GM18519 (cell line): ENCODE measurements around the gene ROPN1.
A peak's percentile ranks its signal among the peaks of the same experiment; 100 is the strongest.
"Not testable (repeated sequence)": the region's sequence is repeated elsewhere in the genome, so short reads cannot be mapped to it uniquely, and the experiment has no call there.

Experiments
- ATAC-seq: cut with Tn5 transposase; IDR thresholded peaks from one replicate; pipeline ENCODE4 v1.9.1; 2021; ENCODE audit warnings: mild to moderate bottlenecking, moderate library complexity; ENCODE audit not compliant: unreplicated experiment, low FRiP score

ROPN1 gene

DNA sequence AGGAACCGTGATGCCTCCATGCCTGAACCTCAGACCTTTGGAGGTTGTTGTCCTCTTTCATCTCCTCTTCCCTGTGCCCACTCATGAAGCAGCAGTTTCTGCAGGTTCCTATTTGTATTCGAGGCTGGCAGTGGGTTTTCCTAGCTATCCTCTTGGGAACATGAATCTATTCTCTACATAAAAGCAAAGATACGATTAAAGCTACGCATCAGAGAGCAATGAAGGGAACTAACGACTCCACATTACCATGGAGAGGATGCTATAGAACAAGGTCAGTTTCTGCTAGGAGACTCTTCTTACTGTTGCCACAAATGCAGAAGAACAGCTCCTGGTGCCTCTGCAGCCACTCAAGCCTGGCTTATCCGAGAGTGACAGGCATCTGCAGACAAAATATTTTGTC is 9.4 kb upstream of the ROPN1 start:
- ATAC-seq: not testable (repeated sequence)

DNA sequence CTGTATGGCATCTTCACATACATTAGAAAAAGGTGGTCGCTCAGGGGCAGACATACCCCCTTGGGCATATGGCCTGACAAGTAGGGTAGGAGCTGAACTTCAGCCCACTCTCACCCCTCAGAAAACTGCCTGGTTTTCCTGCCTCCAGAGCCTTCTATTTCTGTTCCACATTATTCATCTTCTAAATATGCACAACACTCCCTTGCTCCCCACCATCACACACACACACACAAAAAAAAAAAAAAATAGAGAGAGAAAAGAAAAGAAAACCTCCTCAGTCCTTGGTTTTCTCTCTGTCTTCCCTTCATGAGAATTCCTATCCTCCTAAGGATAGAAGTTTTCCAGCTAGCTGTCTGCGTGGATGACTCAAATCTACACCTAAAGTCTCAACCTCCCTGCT is 5.6 kb upstream of the ROPN1 start:
- ATAC-seq: no peak

DNA sequence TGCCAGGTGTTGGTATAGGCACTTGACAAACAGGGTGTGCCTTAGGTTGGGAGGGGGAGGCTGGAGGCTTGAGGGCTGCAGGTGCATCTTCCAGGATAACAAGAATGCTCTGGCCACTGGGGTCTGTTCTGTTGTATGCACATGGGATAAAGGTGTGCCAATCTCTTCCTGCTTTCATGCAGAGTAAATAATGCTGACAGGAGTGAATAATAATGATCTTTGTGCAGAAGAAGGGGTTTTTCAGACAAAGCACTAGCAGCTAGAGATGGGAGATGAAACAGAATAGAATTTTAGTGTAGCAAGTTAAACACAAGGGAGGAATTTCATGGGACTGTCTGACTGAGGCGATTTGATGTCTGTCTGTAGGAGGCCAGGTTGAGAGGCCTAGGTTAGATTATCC is 1.9 kb upstream of the ROPN1 start:
- ATAC-seq: no peak

- no peak for ATAC-seq
Measured at GRCh38 chr3:123986427-123986826, 5.5 kb downstream of the ROPN1 start.

DNA sequence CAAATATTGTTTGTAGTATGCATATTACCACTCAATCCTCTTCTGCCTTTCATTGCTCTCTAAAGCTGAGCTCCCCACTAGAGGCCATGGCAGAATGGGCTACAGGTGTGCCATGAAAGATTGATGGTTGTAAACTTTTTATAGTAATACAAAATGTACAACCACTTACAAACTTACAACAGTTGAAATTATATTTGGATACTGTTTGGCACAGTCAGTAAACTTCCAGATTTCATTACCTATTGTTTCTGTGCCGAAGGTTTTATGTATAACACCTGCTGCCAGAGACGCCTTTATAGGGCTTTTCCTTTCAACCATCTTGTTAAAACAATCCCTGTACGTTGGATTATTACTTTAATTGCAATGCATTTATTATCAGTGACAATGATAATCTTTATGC is 7.0 kb downstream of the ROPN1 start:
- ATAC-seq: no peak

DNA sequence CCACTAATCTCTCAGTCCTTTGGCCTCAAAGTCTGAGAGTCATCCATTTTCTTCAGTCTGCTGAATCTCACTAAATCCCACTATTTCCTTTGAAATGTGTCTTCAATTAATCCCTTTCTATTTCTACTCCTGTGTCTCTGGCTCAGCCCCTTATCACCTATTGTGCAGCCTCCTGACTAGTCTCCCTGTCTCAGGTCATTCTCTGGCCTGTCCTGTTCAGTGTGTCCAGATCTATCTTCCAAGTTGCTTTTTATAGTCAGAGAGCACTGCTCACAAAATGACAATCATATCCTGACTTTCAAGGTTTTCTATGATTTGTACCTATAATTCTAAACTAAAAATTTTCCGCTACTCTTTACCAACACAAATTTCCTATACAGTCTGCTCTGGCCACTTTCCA is 7.6 kb downstream of the ROPN1 start:
- ATAC-seq: no peak

- ATAC-seq: not testable (repeated sequence)
Measured at GRCh38 chr3:123981317-123981716, 10.6 kb downstream of the ROPN1 start.

- ATAC-seq: no peak
Measured at GRCh38 chr3:123980539-123980938, 11.4 kb downstream of the ROPN1 start.

DNA sequence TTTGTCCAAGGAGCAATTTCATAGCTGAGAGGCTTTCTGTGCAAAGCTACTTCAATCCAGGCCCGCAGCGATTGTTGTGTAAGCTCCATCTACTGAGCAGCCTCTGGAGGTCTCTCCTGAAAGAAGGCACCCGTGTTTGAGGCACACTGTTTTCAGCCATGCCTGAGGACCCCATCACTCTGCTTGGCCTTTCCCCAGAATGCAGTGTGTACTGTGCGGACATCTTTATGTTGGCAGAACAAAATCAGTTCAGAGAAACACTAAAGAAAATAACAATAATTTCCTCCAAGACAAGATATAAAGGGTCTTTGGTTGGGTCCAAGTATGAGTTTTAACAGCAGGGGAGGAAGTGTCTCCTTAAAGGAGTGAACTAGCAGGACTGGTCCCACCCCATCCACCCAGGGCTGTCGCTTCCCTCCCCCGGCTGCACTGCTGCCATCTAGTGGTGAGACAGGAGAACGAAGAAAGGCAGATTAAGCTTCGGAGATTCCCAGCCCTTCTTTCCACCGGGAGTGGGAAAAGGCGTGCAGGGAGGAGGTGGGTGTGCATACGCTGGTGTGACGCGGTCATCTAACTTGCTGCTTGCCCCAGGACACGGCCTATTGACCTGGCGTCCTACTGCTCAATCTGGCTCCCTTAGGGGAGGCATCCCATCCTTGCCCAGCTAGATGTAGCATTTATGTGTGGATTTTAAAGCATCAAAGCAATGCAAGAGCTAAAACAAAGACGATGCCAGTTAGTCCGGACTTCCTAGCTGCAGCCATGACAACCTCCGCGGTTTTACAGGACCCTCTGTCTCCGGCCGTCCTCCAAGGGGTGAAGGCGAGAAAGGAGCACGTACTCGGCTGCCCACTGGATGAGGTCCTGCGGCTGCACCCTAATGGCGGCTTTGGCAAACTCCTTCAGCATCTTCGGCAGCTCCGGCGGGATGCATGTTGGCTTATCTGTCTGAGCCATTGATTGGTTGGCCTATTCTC is 12.1 kb downstream of the ROPN1 start:
- ATAC-seq: not testable (repeated sequence)

DNA sequence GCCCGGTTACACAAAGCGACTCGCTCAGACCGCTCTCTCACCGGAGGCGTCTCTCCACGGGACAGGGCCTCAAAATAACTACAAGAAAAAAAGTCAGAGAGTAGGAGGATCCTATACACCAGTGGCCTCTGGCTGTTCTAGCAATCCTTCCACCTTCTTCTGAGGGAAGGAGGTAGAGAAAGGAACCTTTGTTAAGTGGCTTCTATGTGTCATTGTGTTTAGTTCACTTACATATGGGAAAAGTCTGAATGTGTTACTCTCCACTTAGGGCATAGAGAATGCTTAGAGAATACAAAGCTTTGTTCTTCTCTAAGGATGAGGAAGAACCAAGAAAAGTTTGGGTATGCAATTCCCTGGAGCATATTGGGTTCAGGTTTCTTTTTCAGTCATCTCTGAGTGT is 15.0 kb downstream of the ROPN1 start:
- not testable (repeated sequence) for ATAC-seq

DNA sequence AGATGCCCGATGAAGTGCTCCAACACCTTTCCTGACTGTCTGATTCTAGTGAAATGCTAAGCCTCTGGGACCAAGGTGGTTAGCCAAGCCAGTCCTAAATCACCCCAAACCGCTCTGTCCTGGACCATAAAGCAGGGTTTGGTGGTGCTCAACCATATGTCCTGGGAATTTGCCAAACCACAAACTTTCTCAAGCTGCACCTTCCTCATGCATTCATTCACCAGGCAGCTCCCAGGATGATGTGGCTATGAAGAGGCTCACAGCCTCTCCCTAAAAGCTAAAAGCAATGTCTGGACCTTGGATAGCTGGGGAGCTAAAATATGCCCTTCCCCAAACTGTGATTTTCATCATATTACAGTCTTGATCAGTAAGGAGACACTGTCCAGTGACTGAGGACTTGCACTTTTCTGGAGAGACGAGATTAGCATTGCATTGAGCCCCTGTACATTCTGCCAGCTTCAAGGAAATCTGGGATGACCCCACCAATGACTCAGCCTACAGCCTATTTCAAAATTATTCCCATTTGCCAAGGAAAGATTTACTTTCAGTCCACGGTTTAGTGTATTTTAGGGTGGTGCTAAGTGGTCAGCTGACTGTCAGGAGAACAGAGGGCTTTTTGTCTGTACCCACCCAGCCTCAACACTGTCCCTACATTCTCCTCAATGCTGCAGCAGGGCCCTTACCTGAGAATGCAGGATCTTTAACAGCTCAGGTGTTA is 15.6 kb downstream of the ROPN1 start:
- not testable (repeated sequence) for ATAC-seq

DNA sequence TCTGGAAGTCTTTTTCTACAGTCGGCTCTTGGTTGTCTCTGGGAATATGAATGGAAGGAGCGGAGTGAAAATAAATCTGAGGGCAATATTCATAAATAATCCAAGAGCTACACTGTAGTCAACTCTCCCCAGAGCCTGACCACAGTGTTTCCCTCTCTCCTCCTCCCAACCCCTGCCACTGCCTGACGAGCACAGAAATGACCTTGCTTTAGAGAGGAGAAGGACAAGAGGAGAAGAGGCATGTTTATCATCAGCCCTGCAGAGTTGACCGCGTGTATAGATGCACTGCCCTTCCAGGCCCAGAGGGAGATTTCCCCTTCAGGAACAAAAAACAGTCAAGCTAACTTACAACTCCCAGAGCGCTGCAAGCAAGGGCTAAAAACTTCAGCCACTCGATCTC is 16.9 kb downstream of the ROPN1 start:
- not testable (repeated sequence) for ATAC-seq

GRCh38 chr3:123971406-123971805 is 20.5 kb downstream of the ROPN1 start:
- ATAC-seq: no peak

DNA sequence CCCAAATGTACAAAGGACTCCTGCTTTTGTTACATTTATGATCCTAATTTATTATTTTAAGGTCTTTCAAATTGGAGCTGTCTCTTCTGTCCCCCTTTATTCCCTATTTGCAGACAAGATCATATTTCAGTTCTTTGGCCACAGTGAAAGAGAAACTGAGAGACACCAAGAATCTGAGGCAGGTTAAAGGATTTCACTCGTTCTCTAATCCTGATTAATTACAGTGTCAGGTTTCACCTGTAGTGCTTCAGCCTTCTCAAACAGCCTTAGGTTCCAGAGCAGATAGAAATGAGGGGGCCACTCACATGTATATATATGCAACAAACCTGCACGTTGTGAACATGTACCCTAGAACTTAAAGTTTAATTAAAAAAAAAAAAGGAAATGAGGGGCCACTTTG is 24.7 kb downstream of the ROPN1 start:
- ATAC-seq: not testable (repeated sequence)

DNA sequence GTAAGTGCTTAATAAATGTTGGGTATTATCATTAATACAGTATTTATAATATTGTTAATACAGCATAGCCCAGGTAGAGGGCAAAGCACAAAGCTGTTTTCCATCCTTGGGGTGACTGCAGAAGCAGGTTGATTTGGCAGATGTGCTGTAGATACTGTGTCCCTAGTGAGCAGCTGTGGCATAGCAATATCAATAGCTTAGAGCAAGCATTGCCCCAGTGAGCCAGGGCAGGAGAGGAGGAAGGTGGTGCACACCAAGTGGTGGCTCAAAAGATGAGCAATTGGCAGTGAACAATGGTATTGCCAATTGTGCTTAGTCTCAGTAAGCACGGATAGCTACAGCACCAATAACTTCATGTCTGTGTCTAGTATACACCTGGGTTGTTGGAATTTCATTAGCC is 25.1 kb downstream of the ROPN1 start:
- not testable (repeated sequence) for ATAC-seq

DNA sequence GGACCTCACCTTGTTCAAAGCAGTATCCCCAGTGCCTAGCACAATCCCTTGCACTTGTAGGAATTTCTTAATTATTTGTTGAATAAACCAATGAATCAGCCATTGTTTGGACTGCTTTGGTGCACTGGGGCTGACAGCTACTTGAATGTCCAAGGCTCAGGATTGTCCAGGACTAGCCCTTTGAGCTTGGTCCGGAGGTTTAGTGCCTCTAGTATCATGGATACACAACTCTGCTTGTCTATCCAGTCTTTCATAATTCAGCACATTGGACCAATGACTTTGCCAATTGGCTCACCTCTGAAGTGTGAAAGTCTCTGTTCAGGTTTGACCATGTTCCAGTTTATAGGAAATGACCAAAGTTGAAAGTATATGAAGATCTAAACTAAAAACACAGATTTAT is 27.1 kb downstream of the ROPN1 start:
- ATAC-seq: not testable (repeated sequence)

- no peak for ATAC-seq
Measured at GRCh38 chr3:123961508-123961856, 30.4 kb downstream of the ROPN1 start.

- peak; percentile 52 for ATAC-seq
Measured at GRCh38 chr3:123960781-123961507, 31.0 kb downstream of the ROPN1 start, which contains the start of gene CCDC14. Gene CCDC14 (minus strand): TSS chr3:123961229. CDS start chr3:123961173, 56 bp downstream.

DNA sequence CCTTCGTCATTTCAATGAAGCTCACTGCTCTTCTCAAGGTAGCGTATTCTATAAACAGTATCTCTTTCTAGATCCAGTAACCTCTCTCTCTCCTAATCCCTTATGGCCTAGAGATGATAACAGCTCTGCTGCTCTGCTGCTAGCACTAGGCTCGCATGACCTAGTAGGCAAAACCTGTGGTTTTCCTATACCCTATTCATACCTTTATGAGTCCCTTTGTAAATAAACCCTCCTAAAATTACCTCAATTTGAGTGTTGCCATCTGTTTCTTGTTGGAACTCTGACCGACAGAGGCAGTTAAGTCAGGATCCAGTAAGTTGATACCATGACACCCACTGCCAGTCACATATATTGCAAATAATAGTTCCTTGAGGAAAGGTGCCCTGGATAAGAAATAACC is 38.2 kb downstream of the ROPN1 start:
- no peak for ATAC-seq

DNA sequence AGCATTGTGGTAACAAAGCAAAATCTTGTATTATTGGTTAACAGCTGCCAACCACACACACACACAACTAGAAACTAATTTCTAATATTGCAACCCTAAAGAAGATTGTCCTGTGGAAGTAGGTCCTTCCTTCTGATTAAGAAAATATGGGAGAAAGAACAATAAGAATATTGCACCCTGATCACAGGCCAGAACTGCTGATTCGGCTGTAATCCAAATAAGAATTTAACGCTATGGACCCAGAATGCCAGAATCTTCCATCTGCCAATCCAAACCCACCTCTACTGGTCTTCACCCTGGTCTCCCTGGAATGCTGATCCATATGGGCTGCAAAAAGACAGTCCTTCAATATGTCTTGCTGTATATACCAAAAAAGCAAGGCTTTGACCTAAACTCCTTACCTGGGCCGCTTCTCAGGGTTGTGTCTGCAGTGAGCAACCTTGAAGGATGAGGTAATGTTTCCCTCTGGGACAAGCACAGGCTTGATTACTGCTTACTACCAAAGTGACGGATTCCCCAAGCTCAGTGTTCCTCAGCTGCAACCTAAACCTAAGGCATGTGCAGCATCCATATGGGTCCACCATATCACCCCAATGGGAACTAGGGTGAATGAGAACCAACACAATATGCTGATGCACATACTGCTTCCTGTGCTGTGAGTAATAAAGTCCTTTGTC is 38.9 kb downstream of the ROPN1 start:
- no peak for ATAC-seq
